T-cell (primary cell): ENCODE results near the gene CARD19. TPM values are rescaled to one million over a fixed set of nuclear protein-coding genes. Genes with fewer than 3 reads are reported as not detected.

ENCODE experiments used
- ATAC-seq, 4 experiments: fragments of 200-7000 bp in 3 of 4; fragments of 150-1000 bp in 1 of 4; cut with Tn5 transposase; replicated peaks in 1 of 4; 1 replicate in 3 of 4; 2 replicates in 1 of 4; pipeline ENCODE4 v1.10.0; 2021; ENCODE audit warnings: moderate library complexity in 3 of 4, mild to moderate bottlenecking in 2 of 4, moderate number of reproducible peaks in 1 of 4
- CTCF ChIA-PET, 2 donors: fragments of 300-600 bp; sonication (Branson Sonifier 250); formaldehyde crosslinking; loops; one replicate each; lab custom pipeline; 2022; ENCODE audit warnings: antibody characterized with exemption in 2 of 2; lab: Charles Lee
- POLR2A ChIA-PET, 2 donors: fragments of 300-600 bp; sonication (Branson Sonifier 250); formaldehyde crosslinking; loops; one replicate each; lab custom pipeline; 2022; ENCODE audit warnings: antibody characterized with exemption in 2 of 2; lab: Charles Lee
- DNase-seq, 35 experiments: peaks; one replicate each; pipeline versions ENCODE4 v3.0.0 to v3.0.0-alpha.2; 2013 to 2023
- H3K27ac ChIP-seq: one replicate; pipeline ENCODE4 v1.5.1; 2013; ENCODE audit warnings: low read length
- H3K27me3 ChIP-seq, 2 experiments: replicated peaks in 1 of 2; 1 replicate in 1 of 2; 2 replicates in 1 of 2; pipeline versions ENCODE4 v1.6.1 to v1.7.0; 2013; ENCODE audit warnings: low read length in 1 of 2, mixed read lengths in 1 of 2; ENCODE audit not compliant: control insufficient read depth in 2 of 2, insufficient read depth in 2 of 2; ENCODE audit errors: extremely low read depth in 1 of 2
- H3K36me3 ChIP-seq, 2 donors: 1 replicate in 1 of 2; 2 replicates in 1 of 2; pipeline versions ENCODE4 v1.6.1 to v1.7.0; 2013; ENCODE audit warnings: low read length in 1 of 2; ENCODE audit not compliant: control insufficient read depth in 2 of 2, insufficient read depth in 1 of 2; ENCODE audit errors: extremely low read depth in 1 of 2
- H3K4me1 ChIP-seq, 2 experiments: 1 replicate in 1 of 2; 2 replicates in 1 of 2; pipeline versions ENCODE4 v1.6.1 to v1.7.0; 2013; ENCODE audit warnings: low read length in 2 of 2, mixed read lengths in 1 of 2; ENCODE audit not compliant: insufficient read depth in 2 of 2, control insufficient read depth in 1 of 2; ENCODE audit errors: extremely low read depth in 1 of 2
- H3K4me3 ChIP-seq, 2 donors: 1 replicate in 1 of 2; 2 replicates in 1 of 2; pipeline versions ENCODE4 v1.5.1 to v1.7.0; 2013; ENCODE audit warnings: mild to moderate bottlenecking in 2 of 2, low read length in 1 of 2, moderate library complexity in 1 of 2; ENCODE audit not compliant: control insufficient read depth in 1 of 2; ENCODE audit errors: extremely low read depth in 1 of 2
- H3K9me3 ChIP-seq: 2 replicates; pipeline ENCODE4 v1.7.0; 2013
- H3K27ac Mint-ChIP-seq, 2 donors: one replicate each; pipeline ENCODE4 v1.8.0; 2020 to 2021; ENCODE audit warnings: mild to moderate bottlenecking in 2 of 2, mixed read lengths in 2 of 2
- H3K27me3 Mint-ChIP-seq, 2 donors: one replicate each; pipeline ENCODE4 v1.8.0; 2021 to 2022; ENCODE audit warnings: mixed read lengths in 2 of 2
- H3K36me3 Mint-ChIP-seq: one replicate; pipeline ENCODE4 v1.8.0; 2021; ENCODE audit warnings: mixed read lengths
- H3K4me1 Mint-ChIP-seq, 3 donors: one replicate each; pipeline ENCODE4 v1.8.0; 2020 to 2022; ENCODE audit warnings: mixed read lengths in 3 of 3, mild to moderate bottlenecking in 1 of 3
- H3K4me3 Mint-ChIP-seq, 3 donors: one replicate each; pipeline ENCODE4 v1.8.0; 2020 to 2022; ENCODE audit warnings: mild to moderate bottlenecking in 3 of 3, mixed read lengths in 3 of 3, moderate library complexity in 3 of 3
- H3K9me3 Mint-ChIP-seq, 3 donors: one replicate each; pipeline ENCODE4 v1.8.0; 2020 to 2022; ENCODE audit warnings: mixed read lengths in 3 of 3
- WGBS: methylation state at CpG from one replicate; pipeline ENCODE4 v1.1.5; 2013; ENCODE audit warnings: missing lambda C conversion rate; ENCODE audit not compliant: insufficient coverage; 5-methylcytosine and 5-hydroxymethylcytosine counted together
- total RNA-seq, 35 experiments: library from RNA in 6 of 35; stranded (reverse) in 6 of 35; fragments of 120-200 nt in 1 of 35; gene quantifications; one replicate each; pipeline versions ENCODE4 v1.2.1 to v1.2.4 and lab custom pipeline; 2013 to 2026

The CARD19 gene
- total RNA-seq, 5 donors from 2014 or later (not counting 1 experiment from before 2014, with no cell fraction given), result 39.7 to 98.5 (median 72.8) TPM

- H3K4me3 Mint-ChIP-seq, result peak overlapping the region in 1 of 3 donors; percentile 7
- H3K9me3 Mint-ChIP-seq, result peaks cover 4 to 14% (median 6%) of the 10 kb centered on the region in 3 donors
- H3K27me3 ChIP-seq, result no peaks in the 10 kb centered on the region
- ChIA-PET POLR2A (no interaction called here), CTCF (interaction anchor here in 1 of 2 donors (1.3 kb wide), 1 partner anchor 102 kb away, joined by 3 read pairs; no protein-coding TSS in a partner anchor)
- peaks cover 0 to 37% of the 10 kb centered on the region in 2 experiments for H3K4me1 ChIP-seq
- WGBS, result no CpG with 5 or more reads among the region's 1 CpG
- peaks cover 63 to 74% (median 67%) of the 10 kb centered on the region in 3 donors for H3K4me1 Mint-ChIP-seq
- peak overlapping the region; percentile 62 to 73 for H3K27ac Mint-ChIP-seq
- no peaks in the 10 kb centered on the region for H3K27me3 Mint-ChIP-seq
- H3K27ac ChIP-seq, result no peak overlapping the region
- H3K36me3 ChIP-seq, result peaks cover 3 to 24% of the 10 kb centered on the region in 2 donors
- ATAC-seq (peak in 1 of 4 experiments; percentile 56), DNase-seq (peak in 1 of 35 experiments; percentile 22)
- no peak overlapping the region for H3K4me3 ChIP-seq
- H3K36me3 Mint-ChIP-seq, result peaks cover 29% of the 10 kb centered on the region
- no peaks in the 10 kb centered on the region for H3K9me3 ChIP-seq
Measured at GRCh38 chr9:93105620-93106019, 9.6 kb downstream of the CARD19 start.

DNA sequence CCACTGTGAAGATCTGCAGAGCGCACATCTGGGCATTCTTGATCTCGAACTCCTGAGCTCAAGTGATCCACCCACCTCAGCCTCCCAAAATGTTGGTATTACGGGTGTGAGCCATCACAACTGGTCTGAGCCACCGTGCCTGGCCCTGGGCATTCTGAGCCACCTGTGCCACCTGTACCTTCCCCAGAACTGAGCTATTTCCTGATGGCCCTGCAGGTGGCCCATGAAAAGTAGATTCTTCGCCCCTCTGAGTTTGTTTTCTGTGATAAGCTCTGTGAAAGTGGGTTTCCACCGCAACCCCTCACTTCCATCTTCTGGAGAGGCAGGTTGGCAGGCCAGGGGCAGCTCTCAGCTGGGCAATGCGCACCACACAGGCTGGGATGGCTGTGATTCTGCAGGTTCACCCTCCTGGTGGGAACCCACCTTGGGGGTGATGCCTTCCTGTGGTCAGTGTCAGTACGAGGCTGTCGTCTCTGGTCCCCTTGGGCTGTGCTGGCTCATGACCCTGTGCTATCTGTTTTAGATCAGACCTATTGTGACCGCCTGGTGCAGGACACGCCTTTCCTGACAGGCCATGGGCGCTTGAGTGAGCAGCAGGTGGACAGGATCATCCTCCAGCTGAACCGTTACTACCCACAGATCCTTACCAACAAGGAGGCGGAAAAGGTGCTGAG, 11.3 kb downstream of the CARD19 start:
- Mint-ChIP-seq H3K36me3 (peaks cover 34% of the 10 kb centered on the region), H3K9me3 (peaks cover 4 to 14% (median 6%) of the 10 kb centered on the region in 3 donors), H3K4me1 (peaks cover 62 to 70% (median 65%) of the 10 kb centered on the region in 3 donors), H3K27me3 (no peaks in the 10 kb centered on the region), H3K27ac (no peak overlapping the region), H3K4me3 (no peak overlapping the region)
- CTCF ChIA-PET, result interaction anchor here (0.6 to 0.7 kb wide), 2 partner anchors 92 to 114 kb away, joined by 3 to 5 read pairs; no protein-coding TSS in a partner anchor
- no peaks in the 10 kb centered on the region for H3K27me3 ChIP-seq
- H3K4me3 ChIP-seq, result no peak overlapping the region
- H3K36me3 ChIP-seq, result peaks cover 10 to 40% of the 10 kb centered on the region in 2 donors
- no peaks in the 10 kb centered on the region for H3K9me3 ChIP-seq
- WGBS, result 93% methylated on average over 6 of the region's 14 CpGs
- DNase-seq (peak in 1 of 35 experiments; percentile 2), ATAC-seq (no peak)
- POLR2A ChIA-PET, result interaction anchor here in 1 of 2 donors (0.6 to 1.3 kb wide), 3 partner anchors 10 to 57 kb away, joined by 3 to 4 read pairs (median 3); no protein-coding TSS in a partner anchor
- peaks cover 0 to 37% of the 10 kb centered on the region in 2 experiments for H3K4me1 ChIP-seq
- no peak overlapping the region for H3K27ac ChIP-seq

GRCh38 chr9:93107825-93108161, 11.8 kb downstream of the CARD19 start:
- Histone ChIP-seq H3K4me3 (no peak overlapping the region), H3K27me3 (no peaks in the 10 kb centered on the region), H3K36me3 (peaks cover 10 to 45% of the 10 kb centered on the region in 2 donors), H3K4me1 (peaks cover 0 to 37% of the 10 kb centered on the region in 2 experiments), H3K9me3 (no peaks in the 10 kb centered on the region), H3K27ac (no peak overlapping the region)
- ATAC-seq (no peak), DNase-seq (no peak)
- H3K36me3 Mint-ChIP-seq, result peaks cover 34% of the 10 kb centered on the region
- ChIA-PET POLR2A (interaction anchor here in 1 of 2 donors (1.0 to 1.3 kb wide), 2 partner anchors 11 to 36 kb away, joined by 3 to 4 read pairs; no protein-coding TSS in a partner anchor), CTCF (interaction anchor here in 1 of 2 donors (0.7 kb wide), 1 partner anchor 93 kb away, joined by 3 read pairs; no protein-coding TSS in a partner anchor)
- peak overlapping the region; percentile 43 to 64 for H3K27ac Mint-ChIP-seq
- peaks cover 57 to 65% (median 60%) of the 10 kb centered on the region in 3 donors for H3K4me1 Mint-ChIP-seq
- H3K4me3 Mint-ChIP-seq, result no peak overlapping the region
- no peaks in the 10 kb centered on the region for H3K27me3 Mint-ChIP-seq
- WGBS, result 100% methylated on average over 1 of the region's 6 CpGs
- H3K9me3 Mint-ChIP-seq, result peaks cover 4 to 14% (median 6%) of the 10 kb centered on the region in 3 donors

DNA sequence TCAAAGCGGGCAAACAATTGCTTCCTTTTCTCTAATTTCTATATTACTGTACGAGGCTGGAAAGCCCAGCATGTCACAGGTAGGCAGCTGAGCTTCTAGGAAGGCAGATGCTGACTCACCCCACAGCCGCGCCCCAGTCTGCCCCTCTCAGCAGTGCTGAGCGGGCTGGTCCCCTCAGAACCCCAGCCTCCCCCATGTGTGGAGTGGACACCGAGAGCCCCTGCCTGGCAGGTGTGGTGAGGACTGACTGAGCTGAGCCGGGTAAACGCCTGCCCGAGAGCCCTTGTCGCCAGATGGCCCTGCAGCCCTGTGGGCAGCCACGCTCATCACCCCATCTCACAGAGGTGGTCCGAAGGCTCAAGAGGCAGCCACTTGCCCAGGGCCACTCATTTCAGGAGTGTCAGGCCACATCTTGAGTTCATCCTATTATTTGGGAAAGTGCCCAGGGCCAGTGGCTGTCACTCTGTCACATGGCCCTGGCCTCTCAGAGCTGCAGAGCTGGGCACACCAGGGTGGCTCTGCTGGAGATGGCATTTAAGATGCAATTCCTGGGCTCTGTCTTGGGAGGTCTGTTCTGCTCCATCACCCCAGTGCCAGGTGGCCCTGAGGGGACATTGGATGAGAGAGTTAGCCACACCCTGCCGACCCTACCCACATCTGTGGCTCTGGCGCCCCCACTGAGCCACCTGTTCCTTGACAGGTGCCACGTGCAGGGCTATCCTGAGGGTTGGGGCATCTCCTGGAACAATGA, 12.4 kb downstream of the CARD19 start:
- Histone ChIP-seq H3K4me1 (peaks cover 0 to 37% of the 10 kb centered on the region in 2 experiments), H3K36me3 (peaks cover 10 to 52% of the 10 kb centered on the region in 2 donors), H3K27me3 (no peaks in the 10 kb centered on the region), H3K4me3 (no peak overlapping the region), H3K9me3 (no peaks in the 10 kb centered on the region), H3K27ac (no peak overlapping the region)
- POLR2A ChIA-PET, result interaction anchor here in 1 of 2 donors (1.3 kb wide), 1 partner anchor 11 kb away, joined by 4 read pairs; no protein-coding TSS in a partner anchor
- ATAC-seq, result peak in 3 of 4 experiments; percentile 36 to 62 (median 55)
- DNase-seq, result no peak
- Mint-ChIP-seq H3K27me3 (no peaks in the 10 kb centered on the region), H3K9me3 (peaks cover 4 to 13% (median 5%) of the 10 kb centered on the region in 3 donors), H3K4me3 (no peak overlapping the region), H3K36me3 (peaks cover 32% of the 10 kb centered on the region), H3K27ac (no peak overlapping the region), H3K4me1 (peaks cover 50 to 58% (median 53%) of the 10 kb centered on the region in 3 donors)
- CTCF ChIA-PET, result interaction anchor here (0.6 to 1.5 kb wide), 24 partner anchors 10 to 258 kb away, joined by 3 to 8 read pairs (median 3); partner anchors contain the start of genes CARD19 (in 1 of the 2) and NINJ1 (in 1 of the 2)
- 76% methylated on average over 10 of the region's 15 CpGs for WGBS

DNA sequence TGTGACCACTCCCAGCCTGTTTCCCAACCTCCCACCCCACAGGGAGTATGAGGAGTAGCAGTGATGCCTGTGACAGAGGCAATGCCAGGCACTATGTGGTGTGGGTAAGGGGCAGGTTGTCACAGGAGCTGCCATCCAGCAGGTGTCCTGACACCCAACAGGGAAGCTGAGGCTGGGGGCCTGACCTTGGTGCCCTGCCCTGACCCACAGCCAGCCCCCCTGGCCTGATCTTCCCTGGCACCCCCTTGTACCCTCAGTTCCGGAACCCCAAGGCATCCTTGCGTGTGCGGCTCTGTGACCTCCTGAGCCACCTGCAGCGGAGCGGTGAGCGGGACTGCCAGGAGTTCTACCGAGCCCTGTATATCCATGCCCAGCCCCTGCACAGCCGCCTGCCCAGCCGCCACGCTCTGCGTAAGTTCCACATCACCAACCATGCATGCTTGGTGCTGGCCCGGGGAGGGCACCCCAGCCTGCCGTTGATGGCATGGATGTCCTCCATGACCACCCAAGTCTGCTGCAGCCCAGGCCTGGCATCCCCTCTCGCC, 14.4 kb downstream of the CARD19 start:
- Histone ChIP-seq H3K9me3 (no peaks in the 10 kb centered on the region), H3K4me1 (peaks cover 0 to 39% of the 10 kb centered on the region in 2 experiments), H3K27me3 (no peaks in the 10 kb centered on the region), H3K27ac (no peak overlapping the region), H3K36me3 (peaks cover 10 to 60% of the 10 kb centered on the region in 2 donors), H3K4me3 (no peak overlapping the region)
- Mint-ChIP-seq H3K4me3 (no peak overlapping the region), H3K36me3 (peaks cover 20% of the 10 kb centered on the region), H3K27me3 (no peaks in the 10 kb centered on the region), H3K4me1 (peaks cover 41 to 49% (median 47%) of the 10 kb centered on the region in 3 donors), H3K9me3 (no peaks in the 10 kb centered on the region), H3K27ac (no peak overlapping the region)
- WGBS, result 98% methylated on average over 14 of the region's 14 CpGs
- ATAC-seq, result no peak
- POLR2A ChIA-PET, result no interaction called here
- CTCF ChIA-PET, result interaction anchor here (0.6 to 1.5 kb wide), 2 partner anchors 8 to 66 kb away, joined by 3 to 4 read pairs; no protein-coding TSS in a partner anchor
- peak in 1 of 35 experiments; percentile 2 for DNase-seq
